HTERT RPE-1 (cell line): ENCODE measurements around the gene NCOR2.

Experiments
- in situ Hi-C: fragments of 300-500 bp; cut with MboI; formaldehyde crosslinking; loops from 4 replicates; pipeline ENCODE4 v1.14.3; 2020; ENCODE audit warnings: low sequenced_read_pairs

The NCOR2 gene

DNA sequence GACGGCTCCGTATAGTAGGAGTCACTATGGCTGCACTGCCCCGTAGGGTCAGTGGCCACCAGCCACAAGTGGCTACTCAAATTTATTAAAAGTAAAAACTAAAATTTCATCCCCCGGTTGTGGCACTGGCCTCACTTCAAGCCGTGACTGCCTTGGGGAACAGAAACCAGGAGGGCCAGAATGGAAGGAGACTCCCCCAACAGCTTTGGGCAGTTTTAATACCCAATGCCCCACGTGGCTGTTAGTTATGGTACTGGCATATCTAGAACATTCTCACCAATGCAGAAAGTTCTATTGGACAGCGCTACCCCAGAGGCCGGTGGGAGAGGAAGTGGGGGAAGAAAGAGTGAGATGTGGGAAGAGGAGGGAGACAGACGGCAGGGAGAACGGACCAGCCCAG, 6.2 kb downstream of the NCOR2 start:
- in situ Hi-C loops = no loop called here

DNA sequence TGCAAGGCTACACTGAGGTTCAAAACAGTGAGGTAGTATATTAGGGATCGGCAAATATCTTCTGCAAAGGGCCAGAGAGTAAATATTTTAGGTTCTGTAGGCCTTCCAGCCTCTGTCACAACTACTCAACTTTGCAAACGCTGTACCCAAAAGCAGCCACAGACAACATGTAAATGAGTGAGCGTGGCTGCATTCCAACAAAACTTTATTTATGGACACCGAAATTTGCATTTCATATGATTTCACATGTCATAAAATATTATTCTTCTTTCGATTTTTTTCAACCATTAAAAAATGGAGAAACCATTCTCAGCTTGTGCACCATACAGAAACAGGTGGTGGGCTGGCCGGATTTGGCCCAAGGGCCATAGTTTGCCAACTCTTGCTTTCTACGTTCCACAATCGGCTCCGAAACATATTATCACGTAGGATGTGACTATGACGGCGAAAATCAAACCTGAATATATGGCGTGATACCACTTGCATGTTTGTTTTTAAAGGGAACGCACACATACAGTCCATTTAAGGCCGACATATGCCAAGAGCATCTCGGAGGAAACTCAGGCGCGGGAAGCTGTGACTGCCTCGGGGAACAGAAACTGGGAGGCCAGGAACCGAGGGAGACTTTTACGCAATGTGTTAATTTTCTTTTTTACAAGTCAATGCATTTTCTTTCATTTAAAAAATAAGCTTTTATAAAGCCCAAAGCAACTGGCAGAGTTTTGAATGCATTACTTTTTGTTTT, 7.1 kb downstream of the NCOR2 start:
- in situ Hi-C loops = no loop called here

DNA sequence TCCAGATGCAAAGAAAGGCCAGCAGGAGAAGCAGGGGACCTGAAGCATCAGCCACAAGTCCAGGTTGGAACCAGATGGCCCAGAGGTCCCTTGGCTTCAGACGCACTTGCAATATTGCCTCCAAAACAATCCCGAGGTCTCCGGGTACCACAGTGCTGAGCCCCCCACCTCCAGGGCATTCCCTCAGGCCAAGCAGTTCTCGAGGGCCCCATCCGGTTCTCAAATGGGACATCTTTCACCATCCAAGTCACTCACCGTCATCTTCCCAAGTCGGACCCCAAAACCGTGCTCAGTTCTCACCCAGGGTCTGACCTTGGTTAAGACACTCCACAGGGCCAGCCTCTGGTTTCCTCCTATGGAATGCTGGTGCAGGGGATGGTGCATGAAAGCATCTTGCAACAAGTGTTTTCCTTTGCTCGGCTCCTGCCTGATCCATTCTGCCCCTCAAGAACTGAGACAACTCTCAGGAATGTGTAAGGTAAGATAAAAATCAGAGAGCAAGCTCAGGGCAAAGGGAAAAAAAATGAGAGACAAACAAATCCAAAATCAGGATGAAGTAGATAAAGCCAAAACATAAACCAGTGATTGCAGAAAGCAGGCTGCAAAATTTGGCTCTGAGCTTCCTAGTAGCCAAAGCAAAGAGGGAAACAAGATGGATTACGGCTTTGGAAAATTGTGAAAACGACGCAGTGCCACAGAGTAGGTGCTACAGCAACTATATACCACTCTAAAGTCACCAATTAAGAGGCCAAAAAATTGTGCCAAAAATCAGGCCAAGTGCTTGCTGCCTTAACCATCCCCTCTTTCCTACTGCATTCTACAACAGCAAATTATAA, 8.0 kb downstream of the NCOR2 start:
- in situ Hi-C loops = no loop called here

DNA sequence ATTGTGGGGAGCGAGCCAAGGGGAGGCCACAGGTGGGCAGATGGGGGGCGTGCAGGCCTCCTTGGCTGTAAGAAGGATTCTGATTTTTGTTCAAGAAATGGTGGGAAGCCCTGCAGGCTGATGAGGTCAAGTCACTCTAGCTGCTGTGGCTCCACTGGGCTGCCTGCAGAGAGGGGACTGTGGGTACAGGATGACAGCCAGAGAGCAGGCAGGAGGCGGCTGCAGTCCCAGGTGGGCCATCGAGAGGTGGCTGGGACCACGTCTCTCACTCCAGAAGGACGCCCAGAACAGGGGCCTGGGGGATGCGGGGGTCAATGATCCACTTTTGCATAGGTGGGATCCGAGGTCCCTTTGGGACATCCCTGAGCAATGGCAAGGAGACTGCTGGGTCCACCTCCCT, 9.1 kb downstream of the NCOR2 start:
- in situ Hi-C loops = no loop called here

DNA sequence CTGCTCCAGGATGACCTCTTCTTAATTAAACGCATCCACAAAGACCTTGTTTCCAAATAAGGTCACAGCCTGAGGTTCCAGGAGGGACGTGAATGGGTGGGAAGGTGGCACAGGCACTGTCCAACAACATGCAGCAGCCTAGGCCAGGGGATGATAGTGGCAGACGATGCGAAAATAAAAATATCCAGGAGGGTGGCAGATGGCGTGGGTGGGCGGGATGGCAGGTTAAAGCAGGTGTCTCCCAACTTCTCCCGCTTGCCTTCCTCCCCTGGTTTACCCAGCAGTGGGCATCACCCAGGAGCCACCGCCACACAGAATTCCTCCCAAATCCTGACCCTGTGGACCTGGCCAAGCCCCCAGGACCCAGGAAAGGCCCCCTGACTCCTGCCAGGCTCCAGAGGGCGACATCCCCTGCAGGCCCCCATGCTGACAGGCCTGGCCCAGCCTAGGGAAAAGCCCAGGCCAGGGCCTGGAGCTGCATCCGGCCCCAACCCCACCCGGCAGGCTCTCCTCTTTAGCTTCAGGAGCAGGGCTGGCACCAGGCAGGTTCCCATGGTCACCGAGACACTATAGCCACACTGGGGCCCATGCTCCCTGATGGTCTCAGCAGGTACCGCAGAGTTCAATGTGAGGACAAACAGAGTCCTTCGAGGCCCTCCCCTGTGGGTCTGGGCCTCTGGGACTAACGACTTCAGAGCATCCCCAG, 9.7 kb downstream of the NCOR2 start:
- in situ Hi-C loops = no loop called here

DNA sequence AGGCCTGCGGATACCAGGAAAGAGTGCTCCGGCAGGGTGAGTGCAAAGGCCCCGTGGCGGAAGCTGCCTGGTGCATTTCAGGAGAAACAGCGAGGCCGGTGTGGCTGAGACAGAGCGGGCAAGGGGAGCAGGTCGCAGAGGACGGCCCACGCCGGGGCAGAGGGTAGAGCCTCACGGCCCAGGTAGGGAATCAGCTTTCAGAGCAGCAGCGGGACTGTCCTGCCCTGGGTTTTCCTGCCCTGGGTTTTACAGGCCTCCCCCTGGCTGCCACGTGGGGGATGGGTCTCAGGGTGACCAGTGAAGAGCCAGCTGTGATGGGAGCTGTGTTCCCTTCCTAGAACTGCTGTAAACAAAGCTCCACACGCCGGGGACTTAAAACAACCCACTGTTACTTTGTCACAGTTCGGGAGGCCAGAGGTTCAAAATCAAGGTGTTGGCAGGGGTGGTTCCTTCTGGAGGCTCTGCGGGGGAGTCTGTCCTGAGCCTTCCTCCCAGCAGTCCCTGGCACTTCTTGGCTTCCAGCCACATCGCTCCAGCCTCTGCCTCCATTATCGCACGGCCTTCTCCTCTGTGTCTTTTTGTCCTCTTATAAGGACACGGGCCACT, 10.4 kb downstream of the NCOR2 start:
- in situ Hi-C loops = no loop called here

DNA sequence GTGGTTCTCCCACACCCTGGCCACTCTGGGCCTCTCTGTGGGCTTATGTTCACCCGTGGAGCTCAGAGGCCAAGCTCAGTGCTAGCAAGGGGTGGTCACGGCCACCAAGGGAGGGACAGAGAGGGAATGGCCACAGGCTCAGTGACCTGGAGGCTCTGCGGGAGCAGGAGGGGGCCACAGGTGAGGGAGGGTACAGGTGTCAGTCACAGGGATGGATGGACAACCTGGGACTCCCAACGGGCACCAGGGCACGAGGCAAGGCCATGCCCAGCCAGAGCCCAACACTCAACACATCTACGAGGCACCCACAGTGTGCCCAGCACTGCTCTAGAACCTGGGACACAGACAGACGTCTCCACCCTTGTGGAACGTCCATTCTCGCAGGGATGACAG, 11.3 kb downstream of the NCOR2 start:
- in situ Hi-C loops = no loop called here

DNA sequence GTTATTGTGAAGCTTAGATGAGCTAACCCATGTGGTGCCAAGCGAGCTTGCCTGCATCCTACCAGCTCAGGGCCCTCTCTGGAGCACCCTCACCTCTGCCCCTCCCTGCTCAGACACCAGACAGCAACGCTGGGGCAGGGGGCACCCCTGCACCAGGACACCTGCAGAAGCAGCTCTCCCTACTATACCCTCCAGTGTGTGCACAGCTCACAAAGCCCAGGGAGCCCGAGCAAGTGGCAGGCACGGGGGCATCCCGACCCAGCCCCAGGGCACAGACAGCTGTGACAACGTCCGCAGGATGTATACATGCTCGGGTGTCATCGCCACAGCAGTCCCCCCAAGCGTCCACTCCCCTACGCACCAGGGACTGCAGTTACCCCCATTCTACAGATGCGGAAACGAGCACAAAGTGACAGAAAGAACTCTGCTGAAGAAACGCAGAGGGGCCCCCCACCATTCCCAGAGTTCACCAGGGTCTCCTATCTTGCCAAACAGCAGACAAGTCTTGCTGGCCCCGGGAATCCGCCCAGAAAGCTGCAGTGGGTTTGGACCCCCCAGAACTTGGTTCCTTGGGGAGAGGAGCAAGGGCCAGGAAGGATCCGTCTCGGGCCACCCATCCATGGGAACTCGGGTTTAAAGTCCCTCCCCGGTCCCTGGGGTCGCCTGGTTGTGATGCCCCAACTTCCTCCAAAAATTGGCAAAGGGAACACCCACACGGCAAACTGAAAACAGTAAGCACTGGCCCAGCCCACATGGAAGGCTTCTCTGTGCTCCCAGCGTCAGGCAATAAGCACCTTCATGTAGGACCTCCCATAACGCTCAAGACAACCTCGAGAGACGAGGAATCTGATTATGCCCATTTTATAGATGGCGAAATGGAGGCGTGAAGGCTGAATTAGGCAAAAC, 12.0 kb downstream of the NCOR2 start:
- in situ Hi-C loops = no loop called here

DNA sequence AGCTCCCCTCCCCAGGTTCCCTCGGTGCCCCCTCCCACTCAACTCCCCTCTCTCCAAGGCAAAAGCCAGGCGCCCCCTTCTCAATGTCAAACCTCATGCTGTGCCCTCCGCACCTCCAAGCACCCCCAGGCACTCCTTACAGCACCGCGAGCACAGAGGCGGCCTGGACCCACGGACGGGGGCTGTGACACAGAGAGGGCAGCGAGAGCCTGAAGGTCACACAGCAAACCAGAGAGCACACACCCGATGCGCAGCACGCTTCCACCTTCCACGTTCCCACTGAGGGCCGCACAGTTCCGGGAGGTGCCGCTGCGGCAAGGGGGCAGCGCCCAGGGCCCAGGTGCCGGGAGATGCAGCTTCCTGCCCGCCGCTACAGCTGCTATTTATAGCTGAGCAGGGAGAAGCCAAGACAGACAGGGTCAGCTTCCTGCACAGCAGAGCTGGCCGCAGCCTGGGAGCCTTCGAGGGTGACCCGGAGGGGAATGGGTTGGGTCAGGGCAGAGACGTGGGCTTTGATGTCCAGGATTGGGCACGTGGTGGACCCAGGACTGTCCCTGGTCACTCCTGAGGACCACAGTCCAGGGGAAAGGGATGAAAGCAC, 12.9 kb downstream of the NCOR2 start:
- in situ Hi-C loops = no loop called here

DNA sequence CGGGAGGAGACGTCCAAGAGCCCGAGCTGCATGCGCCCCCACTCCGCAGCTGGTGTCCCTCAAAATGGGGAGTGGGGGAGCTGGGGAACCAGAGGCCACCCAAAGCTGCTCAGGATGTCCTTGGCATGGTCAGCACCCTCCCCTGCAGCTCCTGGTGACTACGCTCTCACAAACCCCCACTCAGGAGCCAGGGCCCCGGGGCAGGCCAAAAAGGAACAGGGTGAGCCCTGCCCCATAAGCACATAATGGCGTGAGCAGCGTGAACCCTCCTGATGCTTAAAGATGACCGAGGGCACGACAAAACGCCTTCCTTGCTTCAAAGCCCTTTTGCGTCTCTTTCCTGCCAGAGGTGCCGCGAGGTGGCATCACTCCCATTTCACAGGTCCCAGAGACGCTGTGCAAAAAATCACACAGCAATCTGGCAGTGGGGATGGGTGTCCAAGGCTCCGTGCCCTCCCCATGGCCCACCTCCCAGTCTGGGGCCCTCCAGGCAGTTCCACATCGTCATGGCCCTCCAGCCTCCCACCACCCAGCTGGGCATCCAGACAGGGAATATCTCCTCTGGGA, 13.5 kb downstream of the NCOR2 start:
- in situ Hi-C loops = no loop called here

DNA sequence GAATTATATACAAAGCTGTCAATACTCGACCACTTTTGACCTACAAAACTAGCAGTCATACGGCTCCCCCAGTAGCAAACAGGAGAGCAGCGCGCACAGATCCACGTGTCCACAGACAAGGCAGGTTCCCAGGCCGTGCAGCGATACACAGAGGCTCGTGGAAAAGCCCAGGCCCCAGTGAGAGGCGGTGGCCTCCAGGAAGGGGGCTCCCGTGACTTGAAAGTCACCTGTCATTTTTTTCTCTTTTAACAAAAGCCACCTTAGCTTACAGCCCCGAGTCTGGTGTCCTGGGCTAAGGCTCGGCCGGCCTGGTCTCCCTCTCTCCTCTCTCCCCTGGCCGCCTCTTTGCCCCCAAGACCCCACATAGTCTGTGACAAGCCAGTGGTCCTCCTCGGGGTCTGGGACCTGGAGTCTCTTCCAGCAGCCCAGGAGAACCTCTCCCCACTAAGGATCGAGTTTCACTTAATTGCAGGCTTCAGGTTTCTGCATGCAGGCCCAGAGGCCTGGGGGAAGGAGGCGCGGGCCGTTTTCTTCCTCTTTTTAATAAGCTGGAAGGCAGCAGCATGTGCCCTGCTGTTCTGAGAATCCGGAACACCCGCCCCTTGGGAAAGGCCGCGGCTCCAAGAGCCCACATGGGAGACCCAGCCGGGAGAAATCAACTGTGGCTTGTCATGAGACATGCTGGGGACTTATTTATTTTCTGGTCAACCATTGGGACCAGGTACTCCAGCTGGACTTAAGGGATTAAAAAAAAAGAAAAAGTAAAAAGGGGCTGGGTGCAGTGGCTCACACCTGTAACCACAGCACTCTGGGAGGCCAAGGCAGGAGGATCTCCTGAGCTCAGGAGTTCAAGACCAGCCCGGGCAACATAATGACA, 15.9 kb downstream of the NCOR2 start:
- in situ Hi-C loops = no loop called here

DNA sequence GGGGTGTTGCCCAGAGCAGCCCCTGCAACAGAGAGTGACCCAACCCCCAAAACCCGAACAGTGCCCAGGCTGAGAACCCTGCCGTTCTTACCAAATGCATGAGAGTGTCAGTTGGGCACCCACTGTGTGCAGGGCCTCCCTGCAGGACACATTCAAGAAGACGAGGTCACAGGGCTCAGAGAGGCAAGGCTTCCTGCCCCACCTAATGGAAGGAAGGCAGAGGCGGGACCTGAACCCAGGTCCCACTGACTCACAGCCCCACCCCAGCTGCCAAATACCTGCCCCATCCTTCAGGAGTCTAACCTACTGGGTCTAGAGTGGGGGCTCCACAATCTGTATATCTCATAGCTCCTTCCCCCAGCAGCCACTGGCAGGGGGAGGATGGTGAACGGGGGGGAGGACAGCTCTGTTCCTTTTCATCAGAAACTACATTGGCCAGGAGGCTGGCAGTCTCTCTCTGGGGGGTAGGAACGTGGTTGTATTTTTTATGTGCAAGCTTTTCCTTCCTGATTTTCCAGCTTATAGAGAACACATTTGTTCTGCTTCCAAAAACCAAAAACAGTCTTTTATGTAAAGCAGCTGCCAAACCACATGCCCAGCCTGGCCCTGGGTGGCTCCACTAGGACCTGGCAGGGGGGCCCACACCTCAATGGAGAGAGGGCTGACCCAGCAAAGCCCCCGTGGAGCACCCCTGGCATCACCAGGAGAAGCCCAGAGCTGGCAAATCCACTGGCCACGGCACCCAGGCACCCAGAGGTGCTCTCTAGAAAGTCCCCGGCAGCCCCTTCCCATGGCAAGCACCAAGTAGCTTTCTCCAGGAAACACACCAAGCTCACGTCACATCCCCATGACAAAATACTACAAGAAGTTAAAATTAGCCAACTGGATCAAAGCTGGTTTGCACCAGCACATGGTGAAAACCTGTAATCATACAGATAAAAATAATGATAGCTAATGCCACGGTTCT, 17.0 kb downstream of the NCOR2 start:
- in situ Hi-C loops = no loop called here

DNA sequence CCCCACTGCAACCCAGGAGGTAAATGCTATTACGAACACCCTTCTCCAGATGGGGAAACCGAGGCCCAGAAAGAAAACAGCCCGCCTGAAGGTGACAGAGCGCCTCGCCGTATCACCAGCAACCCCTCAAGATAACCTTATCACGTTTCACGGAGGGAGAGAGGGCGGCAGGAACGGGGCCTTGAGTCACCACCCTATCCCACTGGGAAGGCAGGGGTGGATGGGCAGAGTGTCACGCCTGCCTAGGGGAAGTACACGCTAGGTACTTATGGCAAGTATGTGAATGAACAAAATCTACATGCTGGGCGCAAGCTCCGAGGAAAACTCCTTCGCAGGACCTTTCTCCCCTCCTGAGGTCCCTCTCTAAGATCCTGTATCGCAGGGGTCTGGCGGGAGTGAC, 17.8 kb downstream of the NCOR2 start:
- in situ Hi-C loops = no loop called here

DNA sequence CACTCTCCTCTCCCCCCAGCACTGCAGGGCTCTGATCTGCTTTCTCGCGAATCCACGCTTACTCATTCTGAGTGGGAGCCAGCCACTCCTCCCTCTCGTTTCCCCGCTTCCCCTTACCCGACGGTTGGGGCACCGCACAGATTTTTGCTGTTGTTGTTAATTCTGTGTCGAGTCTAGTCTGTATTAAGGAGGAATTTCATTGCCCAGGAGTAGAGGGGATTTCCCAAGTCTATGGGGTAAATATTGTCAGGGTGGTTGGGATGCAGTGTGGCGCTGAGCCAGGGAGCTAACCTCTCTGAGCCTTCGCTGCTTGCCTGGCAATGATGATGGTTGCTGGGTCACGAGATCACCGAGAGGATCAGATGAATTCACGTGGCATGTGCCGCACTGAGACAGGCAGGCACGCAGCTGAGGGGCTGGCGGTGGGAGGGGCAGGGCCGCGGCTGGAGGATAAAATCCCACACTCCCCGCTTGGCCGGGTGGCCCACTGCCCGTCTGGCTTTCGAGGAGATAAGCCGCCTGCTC, 18.5 kb downstream of the NCOR2 start:
- in situ Hi-C loops = no loop called here

DNA sequence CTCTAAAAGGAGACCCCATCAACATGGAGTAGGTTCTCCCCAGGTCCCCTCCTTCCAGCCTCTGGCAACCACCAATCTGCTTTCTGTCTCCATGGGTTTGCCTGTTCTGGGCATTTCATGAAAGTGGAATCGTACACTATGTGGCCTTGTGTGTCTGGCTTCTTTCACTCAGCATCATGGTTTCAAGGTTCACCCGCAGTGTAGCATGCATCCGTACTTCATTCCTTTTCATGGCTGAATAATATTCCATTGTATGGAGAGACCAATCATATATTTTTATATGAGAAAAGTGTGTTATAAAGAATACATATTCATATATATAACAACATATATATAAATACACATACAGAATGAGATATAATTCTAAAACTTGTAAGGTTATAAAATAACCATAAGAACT, 19.8 kb downstream of the NCOR2 start:
- in situ Hi-C loops = no loop called here

DNA sequence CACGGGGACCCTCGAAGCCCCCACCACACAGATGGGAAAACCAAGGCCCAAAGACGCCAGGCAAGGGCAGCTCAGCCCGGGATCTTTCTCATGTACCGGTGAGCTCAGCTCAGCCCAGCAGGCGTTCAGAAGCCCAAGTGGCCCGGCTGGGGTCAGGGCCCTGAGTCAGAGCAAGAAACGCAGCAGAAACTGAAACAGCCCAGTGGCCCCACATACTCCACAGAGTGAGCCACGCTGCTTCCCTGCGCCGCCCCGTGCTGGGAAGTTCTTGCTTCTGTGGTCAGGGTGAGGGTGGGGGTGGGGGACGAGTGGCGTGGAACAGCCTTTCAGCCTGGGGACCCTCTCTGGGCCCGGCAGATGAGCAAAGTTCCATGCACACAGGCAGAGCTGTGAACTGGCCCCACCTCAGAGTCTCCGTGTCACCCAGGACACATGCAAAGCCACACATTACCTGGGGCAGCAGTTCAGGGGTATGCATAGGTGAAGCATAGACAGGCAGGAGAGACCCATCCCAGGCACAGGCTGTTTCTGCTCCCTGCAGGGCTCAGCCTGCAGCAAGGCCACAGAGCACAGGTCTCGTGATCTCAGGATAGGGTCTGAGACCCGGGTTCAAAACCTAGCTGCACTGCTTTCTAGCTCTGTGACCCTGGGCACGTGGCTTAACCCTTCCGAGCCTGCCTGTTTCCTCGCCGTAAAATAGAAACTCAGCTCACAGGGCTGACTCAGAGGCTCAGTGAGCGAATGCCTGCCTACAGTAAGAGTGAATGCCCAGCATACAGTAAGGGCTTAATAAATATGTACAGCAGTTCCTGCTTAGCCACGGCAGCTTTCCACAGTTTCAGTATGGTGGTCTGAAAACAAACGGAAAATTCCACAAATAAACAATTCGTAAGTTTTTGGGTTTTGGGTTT, 21.6 kb downstream of the NCOR2 start:
- in situ Hi-C loops = no loop called here
